Peyer's patch (tissue), 4 donors: ENCODE data around the gene RFESD. TPM values are rescaled to one million over a fixed set of nuclear protein-coding genes. Genes with fewer than 3 reads are reported as not detected.
"Not testable (repeated sequence)": the region's sequence is repeated elsewhere in the genome, so short reads cannot be mapped to it uniquely, and the experiment has no call there.

Experiments
- DNase-seq, 3 donors: peaks; one replicate each; pipeline ENCODE4 v3.0.0-alpha.2; 2017 to 2019
- H3K27ac ChIP-seq, 4 donors: fragments of 200-600 bp; sonication (generic); one replicate each; pipeline ENCODE4 v1.5.1; 2016 to 2019
- H3K27me3 ChIP-seq, 2 donors: fragments of 200-600 bp; sonication (generic); one replicate each; pipeline ENCODE4 v1.5.1; 2019
- H3K36me3 ChIP-seq, 3 donors: fragments of 200-600 bp; sonication (generic); one replicate each; pipeline ENCODE4 v1.5.1; 2016 to 2019
- H3K4me1 ChIP-seq, 4 donors: fragments of 200-600 bp; sonication (generic); one replicate each; pipeline ENCODE4 v1.5.1; 2016 to 2019
- H3K4me3 ChIP-seq, 4 donors: fragments of 200-600 bp; sonication (generic); 1 replicate in 3 of 4; 2 replicates in 1 of 4; pipeline ENCODE4 v1.5.1; 2016 to 2019; ENCODE audit warnings: mild to moderate bottlenecking in 1 of 4
- H3K9me3 ChIP-seq, 4 donors: fragments of 200-600 bp; sonication (generic); one replicate each; pipeline ENCODE4 v1.5.1; 2016 to 2019; ENCODE audit warnings: mild to moderate bottlenecking in 1 of 4
- POLR2A ChIP-seq, 2 donors: fragments of 450-650 bp; IDR thresholded peaks; one replicate each; pipeline ENCODE4 v1.5.1; 2017; ENCODE audit warnings: antibody characterized with exemption in 2 of 2, mild to moderate bottlenecking in 2 of 2, moderate library complexity in 2 of 2
- total RNA-seq, 4 donors: library from RNA; depleted of rRNA; stranded (reverse); fragments of >200 nt; gene quantifications; one replicate each; pipeline ENCODE4 v1.1.0, GENCODE V29; 2016
- TF ChIP-seq, protein P1 (sequence below), 6 experiments: fragments of 450-650 bp in 4 of 6; fragments of 200-600 bp in 2 of 6; sonication (generic) in 1 of 6; IDR thresholded peaks; one replicate each; pipeline ENCODE4 v1.5.1; 2017 to 2019; ENCODE audit warnings: antibody characterized with exemption in 6 of 6, mild to moderate bottlenecking in 3 of 6, moderate library complexity in 1 of 6

Gene RFESD
- total RNA-seq, 4 donors from 2014 or later = 1.7 TPM; not detected in 3

GRCh38 chr5:95628933-95629332, 17.6 kb upstream of the RFESD start:
- no peak for DNase-seq
- no peak for TF ChIP-seq POLR2A (IDR thresholded peaks at IDR 0.05)
- TF ChIP-seq, protein P1, sequence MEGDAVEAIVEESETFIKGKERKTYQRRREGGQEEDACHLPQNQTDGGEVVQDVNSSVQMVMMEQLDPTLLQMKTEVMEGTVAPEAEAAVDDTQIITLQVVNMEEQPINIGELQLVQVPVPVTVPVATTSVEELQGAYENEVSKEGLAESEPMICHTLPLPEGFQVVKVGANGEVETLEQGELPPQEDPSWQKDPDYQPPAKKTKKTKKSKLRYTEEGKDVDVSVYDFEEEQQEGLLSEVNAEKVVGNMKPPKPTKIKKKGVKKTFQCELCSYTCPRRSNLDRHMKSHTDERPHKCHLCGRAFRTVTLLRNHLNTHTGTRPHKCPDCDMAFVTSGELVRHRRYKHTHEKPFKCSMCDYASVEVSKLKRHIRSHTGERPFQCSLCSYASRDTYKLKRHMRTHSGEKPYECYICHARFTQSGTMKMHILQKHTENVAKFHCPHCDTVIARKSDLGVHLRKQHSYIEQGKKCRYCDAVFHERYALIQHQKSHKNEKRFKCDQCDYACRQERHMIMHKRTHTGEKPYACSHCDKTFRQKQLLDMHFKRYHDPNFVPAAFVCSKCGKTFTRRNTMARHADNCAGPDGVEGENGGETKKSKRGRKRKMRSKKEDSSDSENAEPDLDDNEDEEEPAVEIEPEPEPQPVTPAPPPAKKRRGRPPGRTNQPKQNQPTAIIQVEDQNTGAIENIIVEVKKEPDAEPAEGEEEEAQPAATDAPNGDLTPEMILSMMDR (IDR thresholded peaks at IDR 0.05) = no peak
- Histone ChIP-seq H3K27me3 (no peaks in the 10 kb centered on the region), H3K4me1 (peaks cover 0 to 15% (median 0%) of the 10 kb centered on the region in 4 donors), H3K4me3 (no peak overlapping the region), H3K9me3 (no peaks in the 10 kb centered on the region), H3K36me3 (no peaks in the 10 kb centered on the region), H3K27ac (no peak overlapping the region)

DNA sequence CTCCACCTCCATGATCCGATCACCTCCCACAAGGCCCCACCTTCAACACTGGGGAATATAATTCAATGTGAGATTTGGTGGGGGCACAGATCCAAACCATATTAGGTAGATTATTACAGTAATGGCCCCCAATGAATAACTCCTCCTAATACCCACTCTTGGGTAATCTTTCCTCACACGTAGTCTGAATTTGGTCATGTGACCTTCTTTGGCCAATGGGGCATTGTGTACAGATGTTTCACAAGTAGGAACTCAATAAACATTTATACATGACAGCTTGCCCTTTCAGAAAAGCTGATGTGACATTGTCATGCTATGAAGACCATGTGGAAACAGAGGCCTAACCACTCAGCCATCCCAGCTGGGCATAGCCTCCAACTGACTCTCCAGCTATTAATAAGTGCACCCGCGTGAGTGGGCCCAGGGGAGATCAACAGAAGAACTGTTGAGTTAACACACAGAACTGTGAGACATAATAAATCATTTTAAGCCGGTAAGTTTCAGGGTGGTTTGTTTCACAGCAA, 16.1 kb upstream of the RFESD start:
- no peak for DNase-seq
- Histone ChIP-seq H3K9me3 (no peaks in the 10 kb centered on the region), H3K4me1 (peaks cover 0 to 15% (median 0%) of the 10 kb centered on the region in 4 donors), H3K27ac (no peak overlapping the region), H3K4me3 (no peak overlapping the region), H3K27me3 (no peaks in the 10 kb centered on the region), H3K36me3 (no peaks in the 10 kb centered on the region)
- TF ChIP-seq POLR2A (IDR thresholded peaks at IDR 0.05) = no peak
- TF ChIP-seq, protein P1 (IDR thresholded peaks at IDR 0.05) = no peak

GRCh38 chr5:95631255-95631958, 15.2 kb upstream of the RFESD start:
- Histone ChIP-seq H3K27me3 (no peaks in the 10 kb centered on the region), H3K9me3 (no peaks in the 10 kb centered on the region), H3K36me3 (no peaks in the 10 kb centered on the region), H3K4me1 (peaks cover 0 to 15% (median 0%) of the 10 kb centered on the region in 4 donors), H3K4me3 (no peak overlapping the region), H3K27ac (no peak overlapping the region)
- TF ChIP-seq, protein P1 (IDR thresholded peaks at IDR 0.05) = no peak
- no peak for TF ChIP-seq POLR2A (IDR thresholded peaks at IDR 0.05)
- DNase-seq = no peak

- H3K9me3 ChIP-seq = no peaks in the 10 kb centered on the region
- TF ChIP-seq, protein P1 (IDR thresholded peaks at IDR 0.05) = no peak
- TF ChIP-seq POLR2A (IDR thresholded peaks at IDR 0.05) = no peak
- no peaks in the 10 kb centered on the region for H3K36me3 ChIP-seq
- H3K27me3 ChIP-seq = no peaks in the 10 kb centered on the region
- no peak overlapping the region for H3K27ac ChIP-seq
- peak in 2 of 3 donors; percentile 25 to 76 for DNase-seq
- H3K4me3 ChIP-seq = no peak overlapping the region
- H3K4me1 ChIP-seq = peaks cover 0 to 15% (median 0%) of the 10 kb centered on the region in 4 donors
Measured at GRCh38 chr5:95631991-95632675, 14.4 kb upstream of the RFESD start.

DNA sequence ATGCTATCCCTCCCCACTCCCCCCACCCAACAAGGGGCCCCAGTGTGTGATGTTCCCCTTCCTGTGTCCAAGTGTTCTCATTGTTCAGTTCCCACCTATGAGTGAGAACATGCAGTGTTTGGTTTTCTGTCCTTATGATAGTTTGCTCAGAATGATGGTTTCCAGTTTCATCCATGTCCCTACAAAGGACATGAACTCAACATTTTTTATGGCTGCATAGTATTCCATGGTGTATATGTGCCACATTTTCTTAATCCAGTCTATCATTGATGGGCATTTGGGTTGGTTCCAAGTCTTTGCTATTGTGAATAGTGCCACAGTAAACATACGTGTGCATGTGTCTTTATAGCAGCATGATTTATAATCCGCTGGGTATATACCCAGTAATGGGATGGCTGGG, 13.6 kb upstream of the RFESD start:
- not testable (repeated sequence) for H3K9me3 ChIP-seq, DNase-seq, H3K27me3 ChIP-seq, H3K27ac ChIP-seq, H3K36me3 ChIP-seq, H3K4me3 ChIP-seq
- peaks cover 0 to 15% (median 0%) of the 10 kb centered on the region in 4 donors for H3K4me1 ChIP-seq

- H3K4me3 ChIP-seq = no peak overlapping the region
- peaks cover 0 to 10% (median 0%) of the 10 kb centered on the region in 4 donors for H3K4me1 ChIP-seq
- DNase-seq = no peak
- H3K36me3 ChIP-seq = no peaks in the 10 kb centered on the region
- TF ChIP-seq, protein P1 (IDR thresholded peaks at IDR 0.05) = no peak
- no peak for TF ChIP-seq POLR2A (IDR thresholded peaks at IDR 0.05)
- no peak overlapping the region for H3K27ac ChIP-seq
- no peaks in the 10 kb centered on the region for H3K9me3 ChIP-seq
- H3K27me3 ChIP-seq = no peaks in the 10 kb centered on the region
Measured at GRCh38 chr5:95633671-95634070, 12.9 kb upstream of the RFESD start.
